ENCODE data around the gene OAS3.

- TF ChIP-seq ZNF175 (CRISPR knock-in tag; IDR thresholded peaks at IDR 0.05; ENCODE audit: low read depth) (no peak), RHOXF2B (CRISPR knock-in tag; conservative IDR thresholded peaks at IDR 0.05) (no peak), NFIX (CRISPR knock-in tag; IDR thresholded peaks at IDR 0.05; ENCODE audit: low read depth) (no peak), TCF7 (IDR thresholded peaks at IDR 0.05; ENCODE audit: borderline replicate concordance) (no peak), GTF2E2 (tag; IDR thresholded peaks at IDR 0.05) (no peak), STAG1 (CRISPR knock-in tag; IDR thresholded peaks at IDR 0.05; ENCODE audit: borderline replicate concordance) (no peak), ZBTB8A (IDR thresholded peaks at IDR 0.05; ENCODE audit: partially characterized antibody) (no peak), CHD1 (IDR thresholded peaks at IDR 0.05; ENCODE audit: low read length) (no peak), L3MBTL2 (IDR thresholded peaks at IDR 0.05) (no peak), TRIM25 (IDR thresholded peaks at IDR 0.05; ENCODE audit: borderline replicate concordance) (no peak), ZNF79 (CRISPR knock-in tag; IDR thresholded peaks at IDR 0.05; ENCODE audit: low read depth) (no peak), ZFP1 (CRISPR knock-in tag; IDR thresholded peaks at IDR 0.05) (no peak), ZBTB1 (CRISPR knock-in tag; IDR thresholded peaks at IDR 0.05; ENCODE audit: borderline replicate concordance, low read depth) (no peak), GABPA (tag; conservative IDR thresholded peaks at IDR 0.05; ENCODE audit: low read depth) (no peak)
Observed at GRCh38 chr12:112978163-112979040, 40.1 kb downstream of the OAS3 start, which contains the start of gene OAS2.
